HT1080 (cell line): ENCODE measurements around the gene NXNL2. TPM values are rescaled to one million over a fixed set of nuclear protein-coding genes. Genes with fewer than 3 reads are reported as not detected.

ENCODE experiments used
- DNase-seq: peaks from one replicate; pipeline ENCODE4 v3.0.0-alpha.2; 2015; ENCODE audit warnings: low read depth
- polyA plus RNA-seq, 2 experiments: library from polyadenylated mRNA; depleted of rRNA; stranded (reverse); fragments of >200 nt; gene quantifications; 2 replicates each; pipeline ENCODE4 v1.2.3, GENCODE V29; 2015
- total RNA-seq: library from RNA; depleted of rRNA; stranded (reverse); fragments of >200 nt; shearing (Covaris generic); gene quantifications from 2 replicates; pipeline ENCODE4 v1.2.3, GENCODE V29; 2014; rRNA removed

The NXNL2 gene
- 0.77 and 1.0 TPM in 2 replicates for total RNA-seq
- 0.41 and 2.3 TPM in 2 replicates for polyA plus RNA-seq (2015; cell fraction: cytosol; rRNA removed)
- polyA plus RNA-seq (2015; cell fraction: nucleus; rRNA removed), result 2.4 and 3.9 TPM in 2 replicates

GRCh38 chr9:88534456-88535225 is at the start of gene NXNL2:
TSS of gene NXNL2 (plus strand) at chr9:88535178. CDS start at chr9:88535435, 257 bp downstream.
- DNase-seq, result no peak

GRCh38 chr9:88488166-88488565 is 46.8 kb upstream of the NXNL2 start:
- DNase-seq, result peak; percentile 1

DNA sequence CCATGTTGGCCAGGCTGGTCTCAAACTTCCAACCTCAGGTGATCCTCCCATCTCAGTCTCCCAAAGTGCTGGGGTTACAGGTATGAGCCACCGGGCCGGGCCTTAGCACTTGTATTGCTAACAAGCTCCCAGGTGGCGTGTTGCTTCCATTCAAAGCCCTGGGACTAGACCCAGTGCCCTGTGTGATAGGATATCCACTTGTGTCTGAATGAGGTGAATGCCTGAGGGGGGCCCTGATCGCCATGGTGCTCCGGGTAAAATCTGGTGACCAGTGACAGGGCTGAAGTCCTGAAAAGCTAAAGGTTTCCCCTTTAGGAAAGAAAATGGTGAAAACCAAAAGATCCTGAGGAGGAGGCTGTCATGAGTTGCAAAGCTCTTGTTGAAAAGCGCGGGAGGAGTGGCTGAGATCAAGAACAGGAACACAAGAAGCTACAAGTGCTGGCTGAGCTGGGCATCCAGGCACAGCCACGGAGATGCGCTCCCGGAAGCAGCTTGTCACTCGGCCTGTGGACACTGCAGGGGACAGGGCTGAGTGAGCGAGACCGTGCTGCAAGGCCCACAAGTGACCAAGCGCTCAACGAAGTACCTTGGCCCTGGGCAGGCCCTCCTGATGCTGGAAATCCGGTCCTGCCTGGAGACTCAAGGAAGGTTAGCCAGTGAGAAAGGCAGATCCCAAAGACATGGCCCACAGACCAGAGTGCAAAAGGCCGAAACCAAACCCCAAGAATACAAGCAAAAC is 39.8 kb upstream of the NXNL2 start:
- DNase-seq, result no peak

GRCh38 chr9:88497224-88497623 is 37.8 kb upstream of the NXNL2 start:
- no peak for DNase-seq

DNA sequence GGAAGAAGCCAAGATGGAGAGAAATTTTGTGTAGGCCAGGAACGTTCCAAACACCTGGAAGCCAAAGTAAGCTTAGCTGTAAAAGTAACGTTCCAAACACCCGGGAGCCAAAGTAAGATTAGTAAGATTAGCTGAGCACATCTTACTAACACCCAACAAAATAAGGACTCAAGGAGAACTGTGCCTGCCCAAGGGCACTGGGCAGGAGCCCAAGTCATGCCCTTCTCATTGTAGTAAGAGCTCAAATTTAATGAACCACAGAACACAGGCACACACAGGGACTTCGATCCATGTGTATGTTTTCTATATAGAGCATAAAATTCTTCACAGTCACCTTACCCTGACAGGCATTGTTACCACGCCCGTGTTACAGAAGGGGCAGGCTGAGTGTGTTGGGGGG is 36.1 kb upstream of the NXNL2 start:
- no peak for DNase-seq

DNA sequence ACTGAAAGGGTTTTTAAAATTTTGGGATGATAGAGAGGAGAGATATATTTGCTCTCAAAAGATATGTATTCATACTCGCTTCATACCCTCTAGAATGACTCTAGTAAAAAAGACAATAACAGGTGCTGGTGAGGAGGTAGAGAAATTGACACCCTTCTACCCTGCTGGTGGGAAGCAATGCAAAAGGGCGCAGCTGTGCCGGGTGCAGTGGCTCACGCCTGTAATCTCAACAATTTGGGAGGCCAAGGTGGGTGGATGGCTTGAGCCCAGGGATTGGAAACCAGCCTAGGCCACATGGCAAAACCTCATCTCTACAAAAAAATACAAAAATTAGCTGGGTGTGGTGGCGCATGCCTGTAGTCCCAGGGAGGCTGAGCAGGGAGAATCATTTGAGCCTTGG is 33.9 kb upstream of the NXNL2 start:
- DNase-seq, result no peak

- no peak for DNase-seq
These were observed 32.4 kb upstream of the NXNL2 start for GRCh38 chr9:88502552-88503034.

GRCh38 chr9:88503081-88503844 is 31.7 kb upstream of the NXNL2 start:
- no peak for DNase-seq

GRCh38 chr9:88503845-88504764 is 30.9 kb upstream of the NXNL2 start:
- no peak for DNase-seq

DNA sequence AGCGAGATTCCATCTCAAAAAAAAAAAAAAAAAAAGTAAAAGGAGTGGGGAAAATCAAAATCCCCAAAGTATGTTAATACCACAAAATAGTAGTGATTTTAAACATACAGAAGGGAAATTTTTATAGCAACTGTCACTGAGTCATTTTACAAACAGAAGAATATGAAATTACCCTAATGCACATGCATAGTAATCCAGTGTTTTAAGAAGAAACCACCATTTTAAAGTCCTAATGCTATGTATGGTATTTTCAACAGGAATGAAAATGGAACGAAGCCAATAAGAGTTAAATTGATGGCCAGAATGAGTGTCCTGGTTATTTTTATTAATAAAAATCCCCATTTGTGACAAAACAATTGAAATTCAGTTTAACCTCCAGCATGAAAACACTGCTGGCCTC is 26.7 kb upstream of the NXNL2 start:
- DNase-seq, result no peak

DNA sequence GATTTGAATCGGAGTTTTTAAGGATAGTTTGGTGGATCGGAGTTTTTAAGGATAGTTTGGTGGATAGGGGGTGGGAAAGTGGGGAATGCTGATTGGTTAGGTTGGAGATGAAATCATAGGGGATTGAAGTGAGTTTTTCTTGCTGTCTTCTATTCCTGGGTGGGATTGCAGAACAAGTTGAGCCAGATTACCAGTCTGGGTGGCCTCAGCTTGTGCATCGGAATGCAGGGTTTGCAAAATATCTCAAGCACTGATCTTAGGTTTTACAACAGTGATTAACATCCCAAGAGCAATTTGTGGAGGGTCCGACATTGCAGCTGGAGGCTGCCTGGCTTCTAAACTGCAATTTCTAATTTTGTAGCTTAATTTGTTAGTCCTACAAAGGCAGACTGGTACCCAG is 23.1 kb upstream of the NXNL2 start:
- no peak for DNase-seq

- no peak for DNase-seq
These were observed 20.7 kb upstream of the NXNL2 start for GRCh38 chr9:88514247-88514646.

DNA sequence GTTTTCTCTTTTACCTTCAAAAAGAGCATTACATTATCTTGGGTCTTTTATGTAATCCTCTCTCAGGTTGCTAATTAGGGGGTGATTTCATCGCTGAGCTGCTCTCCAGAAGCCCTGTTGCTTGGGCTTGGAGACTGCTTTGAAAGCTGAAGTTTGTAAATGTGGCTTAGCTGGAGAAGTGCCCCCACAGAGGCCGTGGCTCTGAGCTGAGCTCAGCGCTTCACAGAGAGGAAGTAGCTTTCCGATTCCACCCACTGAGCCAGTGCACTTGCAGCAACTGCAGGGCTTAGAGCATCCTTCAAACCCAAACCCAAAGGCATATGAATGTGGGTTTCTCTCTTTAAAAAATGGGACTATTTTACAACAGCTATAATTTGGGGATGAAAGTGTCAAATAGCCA is 13.7 kb upstream of the NXNL2 start:
- no peak for DNase-seq

DNA sequence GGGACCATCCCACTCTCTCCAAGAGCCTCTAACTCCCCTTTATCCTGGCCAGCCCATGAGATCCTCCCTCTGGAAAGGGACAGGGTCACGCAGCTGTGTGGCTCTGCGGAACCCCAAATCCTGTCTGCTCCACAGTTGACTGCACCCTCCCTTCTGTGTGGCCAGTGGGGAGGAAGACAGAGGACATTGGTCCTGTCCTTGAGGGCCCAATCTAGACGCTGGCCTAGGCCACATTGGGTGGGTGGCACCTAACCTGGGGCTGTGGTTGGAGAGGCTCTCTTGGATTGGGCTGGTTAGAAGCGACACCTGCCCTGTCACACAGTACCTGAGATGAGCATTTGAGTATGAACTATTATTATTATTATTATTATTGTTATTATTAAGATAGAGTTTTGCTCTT is 12.6 kb upstream of the NXNL2 start:
- DNase-seq, result no peak

GRCh38 chr9:88523056-88523455 is 11.9 kb upstream of the NXNL2 start:
- peak; percentile 74 for DNase-seq

DNA sequence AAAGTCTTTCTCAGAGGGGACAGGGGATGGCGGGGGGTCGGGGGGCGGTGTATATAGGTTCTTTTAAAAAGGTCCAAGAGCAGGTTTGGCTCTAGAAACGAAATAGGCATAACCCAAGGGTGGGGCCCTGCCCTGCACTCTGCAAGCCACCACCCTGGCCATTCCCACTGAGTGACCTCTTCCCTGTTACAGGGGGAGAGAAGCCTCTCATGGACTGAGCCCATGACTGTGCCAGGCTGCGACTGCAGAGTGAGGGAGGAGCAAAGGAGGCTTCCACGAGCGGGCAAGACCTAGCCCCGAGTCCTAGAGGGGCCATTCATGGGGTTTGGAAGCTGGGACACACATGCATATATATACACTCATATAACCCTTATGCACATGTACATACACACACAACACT is 10.1 kb upstream of the NXNL2 start:
- DNase-seq, result no peak

GRCh38 chr9:88527618-88528017 is 7.4 kb upstream of the NXNL2 start:
- DNase-seq, result no peak

DNA sequence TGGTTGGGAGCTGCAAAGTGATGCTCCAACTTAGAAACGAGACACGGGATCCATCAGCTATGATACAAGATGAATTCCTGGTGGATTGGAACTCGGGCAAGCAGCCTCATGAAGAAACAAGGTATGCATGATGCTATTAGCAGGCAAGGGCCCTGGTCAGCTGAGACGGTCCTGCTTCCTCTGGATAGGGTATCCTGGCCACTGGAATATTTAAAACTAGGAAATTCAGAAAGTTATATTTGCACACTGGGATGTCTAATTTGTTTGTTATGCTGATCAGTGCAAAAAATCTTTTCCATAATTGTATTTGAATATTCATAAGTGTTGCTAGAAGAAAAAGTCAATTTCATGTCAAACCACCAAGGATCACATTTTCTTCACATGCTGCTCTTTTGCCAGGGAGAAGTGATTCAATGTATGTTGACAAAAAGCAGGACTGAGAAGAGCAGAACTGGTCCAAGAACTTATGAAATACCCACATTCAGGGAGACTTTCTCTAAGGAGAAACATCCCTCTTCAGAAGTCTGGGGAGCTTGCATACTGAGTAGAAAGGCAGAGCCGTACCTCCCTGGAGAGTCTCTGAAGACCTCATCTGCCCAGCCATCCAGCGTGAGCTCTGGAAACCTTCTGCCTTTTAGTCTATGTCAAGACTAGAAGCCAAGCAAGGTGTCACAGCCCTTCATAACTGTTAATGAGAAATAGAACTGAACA is 6.7 kb upstream of the NXNL2 start:
- DNase-seq, result no peak

DNA sequence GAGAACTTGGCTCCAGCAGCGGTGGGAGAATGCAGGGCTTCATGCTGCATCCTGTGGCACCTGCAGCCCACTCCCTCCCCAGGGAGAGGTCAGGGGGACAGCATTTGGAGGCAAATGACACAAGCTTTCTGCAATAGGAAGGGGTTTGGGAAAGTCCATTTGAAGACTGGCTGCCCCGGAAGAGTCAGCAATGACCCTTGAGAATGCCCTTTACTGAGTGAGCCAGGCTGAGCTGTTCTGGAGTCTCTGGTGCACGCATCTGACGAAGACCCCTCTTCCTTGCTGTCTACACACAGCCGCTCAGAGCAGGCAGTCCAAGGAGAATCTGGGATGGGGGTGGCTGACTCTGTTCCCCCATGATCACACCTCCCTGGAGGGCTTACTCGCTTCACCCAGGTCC is 5.5 kb upstream of the NXNL2 start:
- no peak for DNase-seq

GRCh38 chr9:88530051-88530450 is 4.9 kb upstream of the NXNL2 start:
- peak; percentile 78 for DNase-seq
